OCI-LY7 (cell line): ENCODE results near the gene BAIAP2L2.

Experiments used
- CTCF ChIP-seq: fragments of 200-600 bp; sonication (generic); conservative IDR thresholded peaks from 2 replicates; pipeline ENCODE4 v1.5.1; 2014; ENCODE audit warnings: mild to moderate bottlenecking, antibody characterized with exemption, low read length, moderate library complexity, mixed read lengths
- EZH2phosphoT487 ChIP-seq: fragments of 200-600 bp; sonication (generic); IDR thresholded peaks from 2 replicates; pipeline ENCODE4 v1.6.1; 2018; ENCODE audit warnings: low read depth, borderline replicate concordance, mild to moderate bottlenecking, mixed run types, antibody characterized with exemption, low read length, moderate library complexity, mixed read lengths

- TF ChIP-seq CTCF: no peak
- TF ChIP-seq EZH2phosphoT487: no peak
These were observed 44.9 kb downstream of the BAIAP2L2 start for GRCh38 chr22:38065539-38065938.
